H9 (cell line): Measurements from ENCODE around the gene PMM2. TPM values are rescaled to one million over a fixed set of nuclear protein-coding genes. Genes with fewer than 3 reads are reported as not detected.

Experiments used
- DNase-seq: peaks from one replicate; pipeline ENCODE4 v3.0.0-alpha.2; 2017
- H2AFZ ChIP-seq: one replicate; pipeline ENCODE4 v1.6.1; 2013; ENCODE audit warnings: mild to moderate bottlenecking, low read length, control low read depth, moderate library complexity
- H2AK5ac ChIP-seq: 2 replicates; pipeline ENCODE4 v1.6.1; 2013; ENCODE audit warnings: low read length, control low read depth, mixed read lengths; ENCODE audit not compliant: insufficient read length
- H2BK120ac ChIP-seq: one replicate; pipeline ENCODE4 v1.6.1; 2013; ENCODE audit warnings: low read depth, mild to moderate bottlenecking, low read length, control low read depth, inconsistent platforms; ENCODE audit not compliant: poor library complexity, severe bottlenecking
- H2BK12ac ChIP-seq: 2 replicates; pipeline ENCODE4 v1.6.1; 2013; ENCODE audit warnings: low read length, control low read depth, mixed read lengths, low read depth; ENCODE audit not compliant: insufficient read length
- H2BK15ac ChIP-seq: 2 replicates; pipeline ENCODE4 v1.6.1; 2013; ENCODE audit warnings: low read depth, low read length, control low read depth
- H2BK20ac ChIP-seq: one replicate; pipeline ENCODE4 v1.6.1; 2013; ENCODE audit warnings: low read depth, mild to moderate bottlenecking, low read length, control low read depth, inconsistent platforms; ENCODE audit not compliant: poor library complexity, severe bottlenecking
- H2BK5ac ChIP-seq: 2 replicates; pipeline ENCODE4 v1.6.1; 2013; ENCODE audit warnings: low read length, control low read depth, mixed read lengths; ENCODE audit not compliant: insufficient read length
- H3K14ac ChIP-seq: 2 replicates; pipeline ENCODE4 v1.6.1; 2013; ENCODE audit warnings: low read length, control low read depth; ENCODE audit not compliant: insufficient read depth
- H3K18ac ChIP-seq: 2 replicates; pipeline ENCODE4 v1.6.1; 2013; ENCODE audit warnings: low read depth, mild to moderate bottlenecking, mixed read lengths, low read length, control low read depth; ENCODE audit not compliant: insufficient read length
- H3K23ac ChIP-seq: 2 replicates; pipeline ENCODE4 v1.6.1; 2013; ENCODE audit warnings: low read length, control low read depth, mixed read lengths, low read depth; ENCODE audit not compliant: insufficient read length
- H3K23me2 ChIP-seq: 2 replicates; pipeline ENCODE4 v1.6.1; 2013; ENCODE audit warnings: low read depth, mild to moderate bottlenecking, mixed read lengths, low read length, control low read depth; ENCODE audit not compliant: insufficient read length, poor library complexity, severe bottlenecking
- H3K27ac ChIP-seq: 2 replicates; pipeline ENCODE4 v1.5.1; 2013; ENCODE audit warnings: low read length, control low read depth, mixed read lengths, low read depth; ENCODE audit not compliant: insufficient read length
- H3K27me3 ChIP-seq: 2 replicates; pipeline ENCODE4 v1.6.1; 2013; ENCODE audit warnings: low read length, control low read depth, inconsistent platforms; ENCODE audit not compliant: insufficient read depth
- H3K4ac ChIP-seq: 2 replicates; pipeline ENCODE4 v1.6.1; 2013; ENCODE audit warnings: low read depth, mild to moderate bottlenecking, control low read depth, inconsistent platforms, low read length, moderate library complexity
- H3K4me1 ChIP-seq: 2 replicates; pipeline ENCODE4 v1.6.1; 2013; ENCODE audit warnings: low read length, control low read depth, inconsistent platforms; ENCODE audit not compliant: insufficient read depth
- H3K4me2 ChIP-seq: 2 replicates; pipeline ENCODE4 v1.6.1; 2013; ENCODE audit warnings: low read length, control low read depth, mixed read lengths; ENCODE audit not compliant: insufficient read length, insufficient read depth
- H3K56ac ChIP-seq: 2 replicates; pipeline ENCODE4 v1.6.1; 2013; ENCODE audit warnings: low read depth, mild to moderate bottlenecking, mixed read lengths, low read length, control low read depth; ENCODE audit not compliant: insufficient read length
- H3K79me1 ChIP-seq: 2 replicates; pipeline ENCODE4 v1.6.1; 2013; ENCODE audit warnings: low read depth, mild to moderate bottlenecking, moderate library complexity, low read length, control low read depth, inconsistent platforms; ENCODE audit not compliant: insufficient read depth, poor library complexity, severe bottlenecking
- H3K79me2 ChIP-seq: 2 replicates; pipeline ENCODE4 v1.6.1; 2013; ENCODE audit warnings: low read length, control low read depth, inconsistent platforms; ENCODE audit not compliant: insufficient read depth
- H3K9ac ChIP-seq: 2 replicates; pipeline ENCODE4 v1.6.1; 2013; ENCODE audit warnings: low read length, control low read depth, mixed read lengths; ENCODE audit not compliant: insufficient read length; ENCODE audit errors: extremely low read depth
- H3K9me3 ChIP-seq: one replicate; pipeline ENCODE4 v1.6.1; 2013; ENCODE audit warnings: low read depth, low read length, inconsistent platforms; ENCODE audit not compliant: control insufficient read depth
- H3T11ph ChIP-seq: one replicate; pipeline ENCODE4 v1.6.1; 2013; ENCODE audit warnings: mild to moderate bottlenecking, low read length, control low read depth, inconsistent platforms
- H4K20me1 ChIP-seq: one replicate; pipeline ENCODE4 v1.6.1; 2013; ENCODE audit not compliant: control insufficient read depth, insufficient read length, insufficient read depth
- H4K5ac ChIP-seq: 2 replicates; pipeline ENCODE4 v1.6.1; 2013; ENCODE audit warnings: low read depth, mild to moderate bottlenecking, mixed read lengths, low read length, control low read depth; ENCODE audit not compliant: insufficient read length
- H4K8ac ChIP-seq: replicated peaks from 2 replicates; pipeline ENCODE4 v1.6.1; 2013; ENCODE audit warnings: low read length, control low read depth, mixed read lengths, low read depth; ENCODE audit not compliant: insufficient read length
- H4K91ac ChIP-seq: 2 replicates; pipeline ENCODE4 v1.6.1; 2013; ENCODE audit warnings: low read depth, mild to moderate bottlenecking, moderate library complexity, mixed read lengths, low read length, control low read depth; ENCODE audit not compliant: insufficient read length
- H3K27ac Mint-ChIP-seq, 3 experiments: 2 replicates in 2 of 3; 3 replicates in 1 of 3; pipeline ENCODE4 v1.8.0; 2020 to 2021; ENCODE audit warnings: mixed read lengths in 3 of 3, mild to moderate bottlenecking in 1 of 3, moderate library complexity in 1 of 3
- H3K27me3 Mint-ChIP-seq: 2 replicates; pipeline ENCODE4 v1.8.0; 2021; ENCODE audit warnings: low read depth, mild to moderate bottlenecking, moderate library complexity, mixed read lengths
- H3K36me3 Mint-ChIP-seq, 3 experiments: 2 replicates in 2 of 3; 3 replicates in 1 of 3; pipeline ENCODE4 v1.8.0; 2020 to 2021; ENCODE audit warnings: low read depth in 3 of 3, mixed read lengths in 3 of 3; ENCODE audit not compliant: insufficient read depth in 1 of 3
- H3K4me1 Mint-ChIP-seq, 2 experiments: 2 replicates each; pipeline ENCODE4 v1.8.0; 2020; ENCODE audit warnings: mixed read lengths in 2 of 2
- H3K4me3 Mint-ChIP-seq, 2 experiments: 2 replicates in 1 of 2; 3 replicates in 1 of 2; pipeline ENCODE4 v1.8.0; 2020 to 2021; ENCODE audit warnings: mild to moderate bottlenecking in 2 of 2, mixed read lengths in 2 of 2, moderate library complexity in 1 of 2
- H3K9me3 Mint-ChIP-seq, 2 experiments: 2 replicates in 1 of 2; 3 replicates in 1 of 2; pipeline ENCODE4 v1.8.0; 2020; ENCODE audit warnings: mild to moderate bottlenecking in 2 of 2, mixed read lengths in 2 of 2, moderate library complexity in 1 of 2
- CTCF ChIP-seq: fragments of 200-600 bp; sonication (generic); conservative IDR thresholded peaks from 3 replicates; pipeline ENCODE4 v1.8.0; 2021; ENCODE audit warnings: antibody characterized with exemption, mild to moderate bottlenecking
- WGBS: extraction: QIAGEN DNeasy Blood & Tissue Kit; methylation state at CpG from one replicate; pipeline ENCODE4 v1.1.7; 2013; ENCODE audit warnings: missing lambda C conversion rate, low lambda C conversion rate, mixed read lengths; ENCODE audit not compliant: insufficient read length; ENCODE audit errors: extremely low coverage; 5-methylcytosine and 5-hydroxymethylcytosine counted together
- total RNA-seq: library from RNA; stranded (reverse); gene quantifications from 2 replicates; pipeline ENCODE4 v1.2.1, GENCODE V29; 2021

PMM2 gene
- total RNA-seq, 1 experiment from 2014 or later = 82.7 TPM

GRCh38 chr16:8855051-8855786, 57.6 kb downstream of the PMM2 start:
- no peak overlapping the region for H4K8ac ChIP-seq
- H3K18ac ChIP-seq = no peak overlapping the region
- H2BK12ac ChIP-seq = no peak overlapping the region
- peak; percentile 56; the same call in 2 of the 3 replicates for TF ChIP-seq CTCF
- H3K79me1 ChIP-seq = peaks cover 3% of the 10 kb centered on the region
- no peaks in the 10 kb centered on the region for H3K9me3 ChIP-seq
- no peak overlapping the region for H3K23ac ChIP-seq
- no peaks in the 10 kb centered on the region for H3K4me1 ChIP-seq
- H3K27ac ChIP-seq = no peak overlapping the region
- no peak overlapping the region for H2BK5ac ChIP-seq
- H3K4me2 ChIP-seq = no peak overlapping the region
- H3K4me1 Mint-ChIP-seq = peaks cover 20 to 30% of the 10 kb centered on the region in 2 experiments
- H3K27me3 ChIP-seq = no peaks in the 10 kb centered on the region
- H2AFZ ChIP-seq = no peak overlapping the region
- no peak overlapping the region for H3K14ac ChIP-seq
- H2BK120ac ChIP-seq = no peak overlapping the region
- H3K4ac ChIP-seq = no peak overlapping the region
- H3K27me3 Mint-ChIP-seq = no peaks in the 10 kb centered on the region; the same call in 1 of the 2 replicates
- H4K91ac ChIP-seq = no peak overlapping the region
- H3T11ph ChIP-seq = no peak overlapping the region
- no peaks in the 10 kb centered on the region for H3K23me2 ChIP-seq
- peaks cover 2% of the 10 kb centered on the region; the same call in 1 of the 2 replicates for H3K79me2 ChIP-seq
- H3K9ac ChIP-seq = no peak overlapping the region
- WGBS = no CpG with 5 or more reads among the region's 11 CpGs
- no peak overlapping the region for H2BK20ac ChIP-seq
- H4K20me1 ChIP-seq = peaks cover 2% of the 10 kb centered on the region
- H3K36me3 Mint-ChIP-seq = peaks cover 53 to 90% (median 81%) of the 10 kb centered on the region in 3 experiments
- H3K9me3 Mint-ChIP-seq = peaks cover 0 to 3% of the 10 kb centered on the region in 2 experiments; a peak in 2 of 5 replicates
- DNase-seq = no peak
- H2AK5ac ChIP-seq = no peak overlapping the region
- no peak overlapping the region for H3K56ac ChIP-seq
- no peak overlapping the region for H4K5ac ChIP-seq
- no peak overlapping the region for H3K4me3 Mint-ChIP-seq
- peak overlapping the region in 2 of 3 experiments; percentile 70 to 89; a peak in 4 of 7 replicates for H3K27ac Mint-ChIP-seq
- no peak overlapping the region for H2BK15ac ChIP-seq
